Hepatocyte (in vitro differentiated cells): ENCODE data around the gene KIAA0040.
A peak's percentile ranks its signal among the peaks of the same experiment; 100 is the strongest.

ENCODE experiments used
- CTCF ChIP-seq: fragments of 200-600 bp; sonication (generic); IDR thresholded peaks from 2 replicates; pipeline ENCODE4 v1.5.1; 2016; ENCODE audit warnings: antibody characterized with exemption, mild to moderate bottlenecking; ENCODE audit not compliant: poor library complexity
- EZH2 ChIP-seq: fragments of 200-600 bp; sonication (generic); IDR thresholded peaks from 2 replicates; pipeline ENCODE4 v1.6.1; 2016; ENCODE audit warnings: antibody characterized with exemption, mild to moderate bottlenecking, borderline replicate concordance

DNA sequence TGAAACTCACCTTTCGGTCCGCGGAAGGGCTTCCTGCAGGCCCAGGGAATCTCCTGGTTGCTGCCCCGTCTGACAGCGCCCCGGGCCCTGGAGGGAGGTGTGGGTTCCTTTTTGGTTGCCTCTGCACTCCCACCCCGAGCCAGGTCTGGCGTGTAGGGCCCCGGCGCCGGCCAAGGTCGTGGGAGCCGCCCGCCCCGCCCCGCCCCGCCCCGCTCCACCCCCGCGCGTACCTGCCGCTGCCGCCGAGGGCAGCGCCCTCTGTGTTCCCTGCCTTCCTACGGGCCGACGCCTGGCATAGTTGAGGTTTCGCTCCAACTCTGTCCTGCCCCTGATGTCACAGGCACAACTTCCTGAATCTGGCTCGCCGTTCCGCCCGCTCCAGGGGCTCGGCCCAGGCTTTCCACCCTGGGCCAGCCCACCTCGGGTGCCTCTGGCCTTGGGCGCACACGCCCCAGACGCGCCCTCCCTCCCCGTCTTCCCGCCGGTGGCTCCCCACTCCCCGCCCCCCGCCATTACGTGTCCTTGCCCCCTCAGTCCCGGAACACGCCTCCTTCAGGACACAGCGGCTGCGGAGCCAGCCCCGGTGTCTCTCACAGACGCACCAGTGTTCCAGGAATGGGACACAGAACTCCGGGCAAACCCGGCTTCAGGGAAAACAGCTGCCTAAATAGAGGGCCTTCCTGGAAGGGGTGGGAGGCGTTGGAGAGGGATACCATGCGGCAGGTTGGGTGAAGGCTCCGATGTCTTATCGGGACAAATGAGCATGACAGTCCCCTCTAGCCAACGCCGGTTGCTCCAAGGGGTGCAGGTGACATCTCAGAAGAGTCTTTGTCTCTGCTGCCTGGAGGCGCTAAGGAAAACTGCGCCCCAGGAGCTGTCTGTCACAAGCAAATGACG, at the start of gene KIAA0040:
- TF ChIP-seq EZH2 (no peak), CTCF (peak; percentile 3)
